Fibroblast of villous mesenchyme (primary cell): ENCODE results near the gene C19orf12. TPM values are rescaled to one million over a fixed set of nuclear protein-coding genes. Genes with fewer than 3 reads are reported as not detected.
A peak's percentile ranks its signal among the peaks of the same experiment; 100 is the strongest.
"Not testable (repeated sequence)": the region's sequence is repeated elsewhere in the genome, so short reads cannot be mapped to it uniquely, and the experiment has no call there.

Source experiments
- DNase-seq: peaks from one replicate; pipeline ENCODE4 v3.0.0-alpha.2; 2010; ENCODE audit warnings: low read depth
- H3K4me3 ChIP-seq: 2 replicates; pipeline ENCODE4 v1.5.1; 2011; ENCODE audit warnings: low read depth, mild to moderate bottlenecking, low read length
- CTCF ChIP-seq: IDR thresholded peaks from 2 replicates; pipeline ENCODE4 v1.5.1; 2012; ENCODE audit warnings: low read depth, mild to moderate bottlenecking, low read length; ENCODE audit not compliant: insufficient read depth
- total RNA-seq: library from RNA; depleted of rRNA; stranded (reverse); fragments of >200 nt; gene quantifications from 2 replicates; pipeline ENCODE4 v1.2.3, GENCODE V29; 2012

Gene C19orf12
- total RNA-seq, 1 donor: 38.4 TPM

GRCh38 chr19:29715701-29716581, 880 bp upstream of the C19orf12 start:
- H3K4me3 ChIP-seq: peak overlapping the region; percentile 85
- TF ChIP-seq CTCF: no peak
- DNase-seq: no peak

- peak; percentile 9 for DNase-seq
- no peak for TF ChIP-seq CTCF
- peak overlapping the region; percentile 85 for H3K4me3 ChIP-seq
These were observed 599 bp downstream of the C19orf12 start for GRCh38 chr19:29714371-29714952.

- no peak for DNase-seq
- TF ChIP-seq CTCF: no peak
- no peak overlapping the region for H3K4me3 ChIP-seq
These were observed 2.1 kb downstream of the C19orf12 start for GRCh38 chr19:29712744-29713516.

GRCh38 chr19:29711584-29712132, 3.4 kb downstream of the C19orf12 start:
- no peak for TF ChIP-seq CTCF
- no peak for DNase-seq

GRCh38 chr19:29709440-29709798, 5.6 kb downstream of the C19orf12 start:
- DNase-seq, H3K4me3 ChIP-seq: not testable (repeated sequence)

More at GRCh38 chr19:29711584-29712132, 3.4 kb downstream of the C19orf12 start:
- no peak overlapping the region for H3K4me3 ChIP-seq

- no peak for TF ChIP-seq CTCF
- no peak for DNase-seq
- H3K4me3 ChIP-seq: no peak overlapping the region
These were observed 6.3 kb downstream of the C19orf12 start for GRCh38 chr19:29708554-29709439.
